NCI-H1694 treated with DMSO at 0.1 percent for 48 hours (cell line): Measurements from ENCODE around the gene AEN.

Experiments used
- DNase-seq: peaks from one replicate; lab custom pipeline; 2025; lab: John Stamatoyannopoulos, UW

AEN gene

GRCh38 chr15:88620995-88621772, at the start of gene AEN:
AEN (plus strand) TSS chr15:88621340; CDS start chr15:88626210, 4,870 bp downstream.
- peak; percentile 81 for DNase-seq

- DNase-seq, result no peak
Observed at GRCh38 chr15:88571852-88572259, 49.3 kb upstream of the AEN start.

DNA sequence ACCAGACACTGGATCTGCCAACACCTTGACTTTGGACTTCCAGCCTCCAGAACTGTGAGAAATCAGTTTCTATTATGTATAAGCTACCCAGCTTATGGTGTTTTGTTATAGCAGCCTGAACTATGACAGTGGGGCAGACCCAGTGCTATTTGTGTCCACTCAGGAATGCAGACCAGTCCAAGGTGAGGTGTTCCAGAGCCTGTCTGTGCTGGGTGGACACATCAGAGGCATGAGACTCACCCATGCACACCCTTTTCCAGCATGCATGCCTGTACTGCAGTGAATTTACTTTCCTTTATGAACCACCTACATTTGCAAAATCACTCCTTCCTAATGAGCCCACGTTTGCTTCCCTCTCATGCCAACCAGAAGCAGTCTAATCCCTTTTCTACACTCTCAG, 47.1 kb upstream of the AEN start:
- DNase-seq, result no peak

GRCh38 chr15:88574655-88575054, 46.5 kb upstream of the AEN start:
- no peak for DNase-seq

DNA sequence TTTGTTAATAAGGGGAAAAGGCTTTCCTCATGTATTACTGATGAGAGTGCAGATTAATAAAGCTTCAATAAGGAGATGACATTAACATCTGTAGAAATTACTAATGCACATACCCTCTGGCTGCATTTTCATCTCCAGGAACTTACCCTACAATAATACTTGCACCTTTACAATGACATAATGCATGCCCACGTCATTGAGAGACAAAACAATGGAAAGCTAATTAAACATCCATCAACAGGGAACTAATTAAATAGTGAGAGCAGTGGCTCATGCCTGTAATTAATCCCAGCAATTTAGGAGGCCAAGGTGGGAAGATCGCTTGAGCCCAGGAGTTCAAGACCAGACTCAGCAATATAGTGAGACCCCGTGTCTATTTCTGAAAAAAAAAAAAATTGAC, 41.8 kb upstream of the AEN start:
- no peak for DNase-seq

DNA sequence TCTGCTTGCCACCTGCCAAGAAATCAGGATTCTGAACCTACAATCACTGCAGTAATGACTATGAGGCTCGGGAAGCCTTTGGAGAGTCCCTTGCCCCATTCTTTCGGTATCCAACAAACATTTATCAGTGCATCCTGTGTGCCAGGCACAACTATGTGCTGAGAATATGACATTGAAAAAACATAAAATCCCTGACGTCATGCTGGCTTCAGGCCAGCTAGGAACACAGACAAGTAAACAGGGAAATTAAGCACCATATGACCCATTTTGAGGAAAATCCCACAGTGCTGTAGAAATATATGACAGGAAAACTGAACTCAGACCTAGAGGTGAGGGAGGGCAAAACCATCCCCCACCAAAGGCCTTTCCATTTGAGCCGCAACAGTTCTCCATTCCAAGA, 40.6 kb upstream of the AEN start:
- DNase-seq, result peak; percentile 13

GRCh38 chr15:88586401-88587162, 34.6 kb upstream of the AEN start:
- no peak for DNase-seq

DNA sequence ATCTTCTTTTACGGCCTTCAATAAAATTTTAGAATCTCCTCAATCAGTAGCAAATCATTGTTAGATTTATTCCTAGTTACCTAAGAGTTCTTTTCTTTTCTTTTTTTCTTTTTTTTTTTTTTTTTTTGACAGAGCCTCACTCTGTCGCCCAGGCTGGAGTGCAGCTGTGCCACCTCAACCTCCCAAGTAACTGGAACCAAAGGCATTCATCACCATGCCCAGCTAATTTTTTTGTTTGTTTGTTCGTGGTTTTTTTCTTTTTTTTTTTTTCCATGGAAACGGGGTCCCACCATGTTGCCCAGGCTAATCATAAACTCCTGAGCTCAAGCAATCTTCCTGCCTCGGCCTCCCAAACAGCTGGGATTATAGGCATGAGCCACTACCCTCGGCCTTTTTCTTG, 30.4 kb upstream of the AEN start:
- no peak for DNase-seq

GRCh38 chr15:88591384-88591783, 29.8 kb upstream of the AEN start:
- DNase-seq, result no peak

DNA sequence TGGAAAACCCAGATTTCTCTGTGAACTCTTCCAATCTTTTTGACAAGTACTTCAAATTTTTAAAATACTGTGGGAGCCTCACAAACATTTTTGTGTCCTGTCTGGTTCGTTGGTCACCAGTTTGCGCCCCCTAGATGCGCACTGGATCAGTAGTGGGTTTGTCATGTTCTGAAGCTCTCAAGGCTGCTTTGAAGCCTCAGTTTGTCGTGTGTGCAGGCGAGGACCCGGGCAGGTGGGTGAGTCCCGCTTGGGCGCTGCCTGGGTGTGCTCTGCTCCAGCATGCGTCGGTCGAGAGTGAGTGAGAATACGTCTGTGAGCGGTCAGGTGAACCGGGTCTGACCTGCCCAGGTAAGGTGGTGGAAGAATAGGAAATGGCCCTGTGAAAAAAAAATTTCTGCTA, 17.3 kb upstream of the AEN start:
- no peak for DNase-seq

- DNase-seq, result no peak
Observed at GRCh38 chr15:88604381-88605188, 16.6 kb upstream of the AEN start.

- DNase-seq, result no peak
Observed at GRCh38 chr15:88605189-88606069, 15.7 kb upstream of the AEN start.

GRCh38 chr15:88606070-88606794, 14.9 kb upstream of the AEN start:
- no peak for DNase-seq

DNA sequence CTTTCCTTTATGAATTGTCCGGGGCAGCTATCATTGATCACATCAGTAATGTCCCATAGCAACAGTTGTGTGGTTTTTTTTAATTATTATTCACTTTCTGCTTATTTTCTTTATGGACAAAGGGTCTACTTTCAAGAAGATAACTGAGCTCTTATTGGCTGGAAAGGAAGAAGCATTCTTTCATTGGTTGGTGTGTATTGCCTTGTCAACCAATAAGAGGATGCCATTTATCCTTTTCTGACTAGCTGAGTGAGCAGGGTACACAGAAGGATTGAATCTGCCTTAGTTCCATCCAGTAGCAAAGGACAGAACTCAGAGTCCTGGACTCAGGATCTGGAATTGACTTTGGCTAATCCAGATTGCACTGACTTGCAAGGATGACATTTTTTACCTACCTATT, 13.2 kb upstream of the AEN start:
- DNase-seq, result no peak

DNA sequence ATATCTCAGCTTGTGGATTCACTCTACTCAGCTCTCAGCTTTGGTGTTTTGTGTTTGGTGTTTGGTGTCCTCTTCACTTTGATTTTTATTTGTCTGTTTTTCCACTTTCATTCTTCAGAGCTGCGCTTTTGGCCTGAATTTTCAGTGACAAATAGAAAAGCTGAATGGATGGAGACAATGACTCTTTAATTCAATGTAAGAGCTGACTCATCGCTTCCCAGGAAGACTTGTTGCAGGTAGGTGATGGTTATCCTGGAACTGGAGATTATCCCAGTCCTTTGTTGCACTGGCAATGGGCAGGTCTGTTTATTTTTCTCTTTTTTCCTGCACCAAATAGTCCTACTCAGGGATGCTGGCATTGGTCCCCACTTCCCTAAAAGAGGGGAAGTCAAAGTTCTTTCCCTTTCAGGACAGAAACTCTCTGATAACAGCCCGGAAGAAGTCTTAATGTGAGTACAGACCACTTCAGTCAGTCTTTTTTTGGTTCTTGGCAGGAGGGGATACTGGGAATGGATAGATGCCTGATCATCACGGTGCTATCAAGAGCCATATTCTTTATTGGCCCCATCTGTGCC, 12.4 kb upstream of the AEN start:
- no peak for DNase-seq

- DNase-seq, result no peak
Observed at GRCh38 chr15:88609344-88610090, 11.6 kb upstream of the AEN start.

DNA sequence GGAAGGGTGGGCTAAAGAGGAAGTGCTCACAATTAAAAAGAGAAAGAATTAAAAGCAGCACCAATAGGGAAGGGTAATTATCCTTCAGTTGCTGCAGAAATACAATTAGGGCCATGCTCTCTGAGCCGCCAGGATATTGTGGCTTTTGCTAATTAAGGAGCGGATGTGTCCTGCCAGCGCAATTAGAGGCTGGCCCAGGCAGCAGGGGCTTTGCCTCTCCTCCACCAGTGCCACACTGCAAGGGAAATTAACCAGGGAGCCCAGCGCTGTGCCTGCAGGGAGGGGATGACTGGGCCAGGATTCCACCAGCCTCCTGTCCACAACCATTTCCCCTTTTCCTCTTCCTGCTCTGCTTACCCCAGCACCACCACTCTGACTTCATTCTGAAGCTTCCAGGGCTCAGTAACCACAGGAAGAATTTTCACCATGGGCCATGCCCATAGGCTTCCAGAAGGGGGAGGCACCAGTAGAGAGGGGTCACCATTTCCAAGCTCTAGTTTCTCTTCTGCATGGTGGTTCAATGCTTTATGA, 10.4 kb upstream of the AEN start:
- no peak for DNase-seq

- DNase-seq, result no peak
Observed at GRCh38 chr15:88612186-88612796, 8.8 kb upstream of the AEN start.
